Mesendoderm (in vitro differentiated cells): ENCODE data around the gene ARHGAP45.

Experiments
- DNase-seq: peaks from one replicate; pipeline ENCODE4 v3.0.0; 2013
- H2AK5ac ChIP-seq: 2 replicates; pipeline ENCODE4 v1.6.1; 2013; ENCODE audit warnings: low read length, inconsistent platforms
- H2BK120ac ChIP-seq: 2 replicates; pipeline ENCODE4 v1.6.1; 2013; ENCODE audit warnings: low read depth, mild to moderate bottlenecking, low read length, moderate library complexity, mixed read lengths
- H2BK15ac ChIP-seq: replicated peaks from 2 replicates; pipeline ENCODE4 v1.6.1; 2013; ENCODE audit warnings: low read depth, mild to moderate bottlenecking, moderate library complexity
- H2BK5ac ChIP-seq: 2 replicates; pipeline ENCODE4 v1.6.1; 2013; ENCODE audit warnings: low read length, inconsistent platforms
- H3K18ac ChIP-seq: 2 replicates; pipeline ENCODE4 v1.6.1; 2013; ENCODE audit warnings: mild to moderate bottlenecking, low read length, mixed read lengths
- H3K23ac ChIP-seq: one replicate; pipeline ENCODE4 v1.6.1; 2013; ENCODE audit warnings: low read length
- H3K27ac ChIP-seq: 2 replicates; pipeline ENCODE4 v1.5.1; 2013; ENCODE audit warnings: low read depth, mild to moderate bottlenecking, inconsistent platforms, low read length, moderate library complexity
- H3K27me3 ChIP-seq: 2 replicates; pipeline ENCODE4 v1.6.1; 2013; ENCODE audit warnings: low read length, control low read depth, mild to moderate bottlenecking, inconsistent platforms; ENCODE audit not compliant: insufficient read depth, poor library complexity
- H3K36me3 ChIP-seq: 2 replicates; pipeline ENCODE4 v1.6.1; 2013; ENCODE audit warnings: low read length, inconsistent platforms; ENCODE audit not compliant: control insufficient read depth, insufficient read depth
- H3K4ac ChIP-seq: one replicate; pipeline ENCODE4 v1.6.1; 2013; ENCODE audit warnings: low read depth, mild to moderate bottlenecking, low read length, moderate library complexity
- H3K4me1 ChIP-seq: 2 replicates; pipeline ENCODE4 v1.6.1; 2013; ENCODE audit warnings: low read depth, low read length, inconsistent platforms; ENCODE audit not compliant: control insufficient read depth
- H3K4me2 ChIP-seq: 2 replicates; pipeline ENCODE4 v1.6.1; 2013; ENCODE audit warnings: low read length
- H3K4me3 ChIP-seq: 2 replicates; pipeline ENCODE4 v1.5.1; 2013; ENCODE audit warnings: mild to moderate bottlenecking, low read length
- H3K56ac ChIP-seq: one replicate; pipeline ENCODE4 v1.6.1; 2013; ENCODE audit warnings: low read length
- H3K79me1 ChIP-seq: 2 replicates; pipeline ENCODE4 v1.6.1; 2013; ENCODE audit warnings: low read length, inconsistent platforms
- H3K79me2 ChIP-seq: 2 replicates; pipeline ENCODE4 v1.6.1; 2013; ENCODE audit warnings: mild to moderate bottlenecking, low read length; ENCODE audit not compliant: control insufficient read depth, insufficient read depth
- H3K9ac ChIP-seq: 2 replicates; pipeline ENCODE4 v1.6.1; 2013; ENCODE audit warnings: low read length, inconsistent platforms
- H4K5ac ChIP-seq: one replicate; pipeline ENCODE4 v1.6.1; 2013; ENCODE audit warnings: low read length
- H4K8ac ChIP-seq: one replicate; pipeline ENCODE4 v1.6.1; 2013; ENCODE audit warnings: low read depth, mild to moderate bottlenecking, control low read depth, low read length, moderate library complexity
- WGBS: extraction: QIAGEN DNeasy Blood & Tissue Kit; methylation state at CpG from one replicate; pipeline ENCODE4 v1.1.7; 2013; ENCODE audit warnings: low lambda C conversion rate, missing lambda C conversion rate; ENCODE audit not compliant: insufficient coverage; ENCODE audit errors: extremely low coverage; 5-methylcytosine and 5-hydroxymethylcytosine counted together

Gene ARHGAP45

DNA sequence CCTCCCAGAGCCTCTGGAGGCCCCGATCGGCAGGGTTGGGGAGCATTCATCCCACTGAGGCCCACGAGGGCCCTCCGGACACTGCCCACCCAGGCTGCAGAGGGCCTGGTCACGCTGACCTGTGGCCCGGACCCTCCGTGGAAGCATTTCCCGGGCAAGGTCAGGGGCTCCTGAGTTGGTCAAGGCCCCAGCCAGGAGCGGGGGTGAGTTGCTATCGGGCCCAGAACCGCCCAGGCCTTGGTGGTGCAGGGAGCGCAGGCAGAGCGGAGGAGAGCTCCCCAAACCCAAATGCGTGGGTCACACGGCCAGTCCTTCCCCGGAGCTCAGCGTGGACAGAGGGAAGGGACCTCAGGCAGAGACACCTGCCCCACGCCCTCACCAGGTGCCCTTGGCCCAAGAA is 62.6 kb downstream of the ARHGAP45 start:
- H4K5ac ChIP-seq = no peak overlapping the region
- H3K79me1 ChIP-seq = peaks cover 7% of the 10 kb centered on the region
- no peak overlapping the region for H3K4me2 ChIP-seq
- H3K9ac ChIP-seq = no peak overlapping the region
- no peaks in the 10 kb centered on the region for H3K79me2 ChIP-seq
- no peak overlapping the region for H3K27ac ChIP-seq
- WGBS = no CpG with 5 or more reads among the region's 18 CpGs
- no peak overlapping the region for H2BK120ac ChIP-seq
- H3K18ac ChIP-seq = no peak overlapping the region
- no peak overlapping the region for H2BK5ac ChIP-seq
- no peak for DNase-seq
- no peak overlapping the region for H3K23ac ChIP-seq
- no peak overlapping the region for H3K4ac ChIP-seq
- no peak overlapping the region for H3K56ac ChIP-seq
- no peaks in the 10 kb centered on the region for H3K36me3 ChIP-seq
- H3K27me3 ChIP-seq = no peaks in the 10 kb centered on the region
- peaks cover 2% of the 10 kb centered on the region for H3K4me1 ChIP-seq
- no peak overlapping the region for H4K8ac ChIP-seq
- H3K4me3 ChIP-seq = no peak overlapping the region
- no peak overlapping the region for H2AK5ac ChIP-seq
- H2BK15ac ChIP-seq = no peak overlapping the region

DNA sequence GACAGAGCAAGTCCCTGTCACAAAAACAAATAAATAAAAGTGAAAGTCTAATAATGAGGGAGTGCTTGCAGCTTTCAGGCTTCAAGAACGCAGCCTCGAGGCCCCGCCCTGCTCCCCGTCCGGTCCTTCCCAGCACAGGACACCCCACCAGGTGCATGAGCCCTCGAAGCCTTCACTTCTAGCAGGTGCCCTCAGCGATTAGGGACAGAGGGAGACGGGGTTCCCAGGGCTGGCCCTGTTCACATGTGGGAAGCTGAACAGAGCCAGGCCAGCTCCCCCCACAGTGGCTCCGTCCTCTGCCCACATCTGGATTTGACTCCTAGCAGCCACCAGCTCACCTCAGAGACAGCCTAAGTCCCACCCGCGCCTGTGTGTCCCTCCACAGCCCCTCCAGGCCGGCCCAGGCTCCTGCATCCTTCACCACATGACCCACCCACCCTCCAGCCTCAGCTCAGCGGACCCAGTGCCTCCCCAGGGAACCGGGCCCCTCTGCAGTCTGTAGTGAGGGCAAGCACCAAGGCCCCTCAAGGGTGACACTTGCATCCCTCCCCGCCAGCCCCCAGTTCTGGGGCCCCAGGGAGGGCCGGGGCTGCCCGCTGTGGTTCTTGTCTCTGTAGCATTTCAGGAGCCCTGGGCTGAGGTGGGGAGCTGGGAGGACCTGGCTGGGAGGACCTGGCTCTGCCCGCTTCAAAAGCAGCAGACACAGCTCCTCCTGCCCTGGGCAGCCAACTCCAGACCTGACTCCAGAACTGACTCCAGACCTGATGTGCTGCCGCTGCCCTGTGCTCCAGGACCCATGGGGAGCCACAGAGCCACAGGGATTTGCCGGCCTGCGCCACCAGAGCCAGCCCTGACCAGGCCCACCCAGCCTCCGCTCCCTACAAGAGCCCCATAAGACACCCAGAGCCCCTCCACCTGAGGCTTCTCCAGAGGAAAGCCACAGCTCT is 64.1 kb downstream of the ARHGAP45 start:
- Histone ChIP-seq H3K9ac (peak overlapping the region; percentile 78), H3K4me2 (peak overlapping the region; percentile 10), H3K56ac (peak overlapping the region; percentile 85)

DNA sequence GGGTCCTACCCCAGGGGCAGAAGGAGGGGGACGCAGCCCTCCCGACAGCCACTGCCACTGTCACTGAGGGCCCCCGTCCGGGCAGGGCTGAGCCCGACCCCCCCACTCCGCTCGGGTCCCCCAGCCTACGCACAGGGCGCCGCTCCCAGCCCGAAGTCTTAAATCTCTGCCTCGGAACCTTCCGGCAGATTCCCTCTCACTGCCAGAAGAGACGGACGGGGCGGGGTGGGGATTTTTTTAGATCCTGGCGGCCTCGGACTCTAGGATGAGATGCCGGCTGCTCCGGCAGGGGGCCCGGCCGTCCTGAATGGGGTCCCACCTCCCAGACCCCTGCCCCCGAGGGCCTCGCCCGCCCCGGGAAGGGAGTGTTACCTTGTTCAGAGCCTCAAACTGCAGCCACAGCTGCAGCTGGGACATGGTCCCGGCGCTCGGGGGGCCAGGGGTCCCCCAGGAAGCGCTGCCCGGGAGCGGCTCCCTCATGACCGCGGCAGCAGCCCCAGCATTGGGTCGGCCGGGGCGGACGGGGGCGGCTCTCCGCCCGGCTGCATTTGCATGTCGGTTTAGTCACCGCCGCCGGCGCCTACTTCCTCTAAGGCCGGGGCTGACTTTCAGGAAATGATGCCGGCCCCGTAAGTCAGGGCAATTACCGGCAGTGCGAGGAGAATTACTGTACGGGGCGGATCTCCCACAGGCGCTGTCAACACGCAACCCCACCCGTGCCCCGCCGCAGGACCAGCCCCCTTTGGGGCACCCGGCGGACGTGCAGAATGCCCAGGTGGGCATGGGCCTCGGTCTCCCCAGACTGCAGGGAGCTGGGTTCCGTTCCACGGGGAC is 65.0 kb downstream of the ARHGAP45 start:
- H3K4me3 ChIP-seq = no peak overlapping the region
- peak overlapping the region; percentile 79 for H3K4me2 ChIP-seq
- no peak overlapping the region for H4K5ac ChIP-seq
- peak overlapping the region; percentile 78 for H3K9ac ChIP-seq
- H2BK5ac ChIP-seq = peak overlapping the region; percentile 59
- H3K79me1 ChIP-seq = peaks cover 7% of the 10 kb centered on the region
- peak overlapping the region; percentile 85 for H3K56ac ChIP-seq
- peak overlapping the region; percentile 39 for H4K8ac ChIP-seq
- H2AK5ac ChIP-seq = no peak overlapping the region
- H3K36me3 ChIP-seq = no peaks in the 10 kb centered on the region
- WGBS = no CpG with 5 or more reads among the region's 64 CpGs
- H3K4ac ChIP-seq = peak overlapping the region; percentile 28
- no peak overlapping the region for H3K23ac ChIP-seq
- H2BK15ac ChIP-seq = no peak overlapping the region
- peak; percentile 86 for DNase-seq
- no peaks in the 10 kb centered on the region for H3K27me3 ChIP-seq
- H3K27ac ChIP-seq = peak overlapping the region; percentile 85
- peaks cover 2% of the 10 kb centered on the region for H3K4me1 ChIP-seq
- H3K18ac ChIP-seq = peak overlapping the region; percentile 81
- H2BK120ac ChIP-seq = no peak overlapping the region
- no peaks in the 10 kb centered on the region for H3K79me2 ChIP-seq

More for the DNA sequence above, 64.1 kb downstream of the ARHGAP45 start:
- no peak for DNase-seq
- H2BK15ac ChIP-seq = no peak overlapping the region
- no CpG with 5 or more reads among the region's 22 CpGs for WGBS
- H4K8ac ChIP-seq = no peak overlapping the region
- no peak overlapping the region for H2AK5ac ChIP-seq
- no peaks in the 10 kb centered on the region for H3K36me3 ChIP-seq
- H3K27ac ChIP-seq = peak overlapping the region; percentile 85
- no peaks in the 10 kb centered on the region for H3K27me3 ChIP-seq
- peak overlapping the region; percentile 59 for H2BK5ac ChIP-seq
- H3K23ac ChIP-seq = peak overlapping the region; percentile 45
- no peak overlapping the region for H4K5ac ChIP-seq
- H3K79me1 ChIP-seq = peaks cover 7% of the 10 kb centered on the region
- H3K79me2 ChIP-seq = no peaks in the 10 kb centered on the region
- H2BK120ac ChIP-seq = no peak overlapping the region
- peaks cover 2% of the 10 kb centered on the region for H3K4me1 ChIP-seq
- H3K4me3 ChIP-seq = no peak overlapping the region
- peak overlapping the region; percentile 28 for H3K4ac ChIP-seq
- peak overlapping the region; percentile 81 for H3K18ac ChIP-seq

DNA sequence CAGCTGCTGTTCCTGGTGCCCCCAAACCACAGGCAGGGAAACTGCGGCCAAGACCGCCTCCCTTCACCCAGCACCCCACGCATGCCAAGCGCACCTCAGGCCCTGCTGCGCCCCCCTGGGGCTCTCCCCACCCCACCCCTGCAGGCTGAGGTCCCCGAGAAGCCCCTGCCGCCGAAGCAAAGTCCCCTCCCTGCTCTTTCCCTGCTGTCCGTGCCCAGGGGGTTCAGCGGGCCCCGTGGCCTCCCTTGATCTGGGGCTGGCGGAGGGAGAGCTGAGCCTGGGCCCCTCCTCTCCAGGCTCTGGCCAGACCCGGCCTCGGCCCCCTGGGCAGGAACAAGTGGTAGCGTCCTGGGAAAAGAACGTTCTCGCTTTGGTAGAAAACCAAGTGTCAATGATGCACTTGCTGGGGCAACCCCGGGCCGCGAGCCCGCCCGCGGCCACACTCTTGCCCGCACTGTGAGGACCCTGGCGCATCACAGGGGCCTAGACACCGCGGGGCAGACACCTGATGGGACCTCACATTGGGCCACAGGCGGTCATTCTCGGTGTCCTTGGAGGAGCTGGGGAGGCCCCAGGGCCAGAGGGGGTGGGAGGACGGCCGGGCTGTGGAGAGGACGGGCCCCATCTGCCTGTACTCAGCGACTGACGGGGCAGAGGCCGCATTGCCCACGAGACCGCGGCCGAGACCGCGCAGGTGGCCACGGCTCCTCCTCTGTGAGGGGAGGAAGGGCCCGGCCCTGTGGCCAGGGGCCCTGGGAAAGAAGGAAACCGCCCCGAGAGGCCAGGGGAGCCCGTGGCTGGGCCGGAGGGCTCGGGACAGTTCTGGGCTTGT is 65.8 kb downstream of the ARHGAP45 start:
- peak overlapping the region; percentile 85 for H3K27ac ChIP-seq
- H3K56ac ChIP-seq = peak overlapping the region; percentile 85
- H3K4me1 ChIP-seq = peaks cover 2% of the 10 kb centered on the region
- H4K5ac ChIP-seq = no peak overlapping the region
- peak overlapping the region; percentile 79 for H3K4me2 ChIP-seq
- no peak overlapping the region for H2BK15ac ChIP-seq
- H2BK120ac ChIP-seq = no peak overlapping the region
- H3K18ac ChIP-seq = peak overlapping the region; percentile 81
- no peak overlapping the region for H4K8ac ChIP-seq
- no peak overlapping the region for H2BK5ac ChIP-seq
- H3K23ac ChIP-seq = no peak overlapping the region
- no peak overlapping the region for H3K4ac ChIP-seq
- no peaks in the 10 kb centered on the region for H3K79me2 ChIP-seq
- WGBS = no CpG with 5 or more reads among the region's 48 CpGs
- no peaks in the 10 kb centered on the region for H3K36me3 ChIP-seq
- DNase-seq = no peak
- no peaks in the 10 kb centered on the region for H3K27me3 ChIP-seq
- H3K79me1 ChIP-seq = peaks cover 7% of the 10 kb centered on the region
- peak overlapping the region; percentile 78 for H3K9ac ChIP-seq
- H2AK5ac ChIP-seq = no peak overlapping the region
- H3K4me3 ChIP-seq = no peak overlapping the region

DNA sequence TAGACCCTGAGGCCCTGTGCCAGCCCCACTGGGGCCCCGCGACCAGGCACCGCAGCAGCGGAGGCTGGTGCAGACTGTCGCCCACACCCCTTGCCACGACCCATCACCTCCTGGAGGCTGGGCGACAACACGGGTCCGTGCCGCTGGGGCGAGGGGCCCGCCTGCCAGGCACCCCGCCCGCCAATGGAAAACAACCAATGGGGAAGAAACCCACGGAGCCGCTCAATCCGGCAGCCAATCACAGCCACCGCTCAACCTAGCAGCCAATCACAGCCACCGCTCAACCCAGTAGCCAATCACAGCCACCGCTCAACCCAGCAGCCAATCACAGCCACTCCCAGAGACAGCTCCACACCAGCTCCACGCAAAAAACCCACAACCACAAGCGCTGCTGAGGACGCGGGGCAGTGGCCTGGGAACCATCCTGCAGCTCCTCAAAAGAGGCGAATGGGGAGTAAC is 66.5 kb downstream of the ARHGAP45 start:
- no CpG with 5 or more reads among the region's 25 CpGs for WGBS

More for the DNA sequence above, 66.5 kb downstream of the ARHGAP45 start:
- Histone ChIP-seq H2BK15ac (no peak overlapping the region), H3K56ac (no peak overlapping the region), H3K27me3 (no peaks in the 10 kb centered on the region), H2BK5ac (no peak overlapping the region), H3K18ac (no peak overlapping the region), H3K79me2 (no peaks in the 10 kb centered on the region), H4K8ac (no peak overlapping the region), H3K9ac (no peak overlapping the region), H2BK120ac (no peak overlapping the region), H3K27ac (no peak overlapping the region), H3K79me1 (peaks cover 7% of the 10 kb centered on the region), H3K4me3 (no peak overlapping the region), H3K36me3 (no peaks in the 10 kb centered on the region), H2AK5ac (no peak overlapping the region), H3K4me2 (no peak overlapping the region), H4K5ac (no peak overlapping the region), H3K4me1 (peaks cover 2% of the 10 kb centered on the region), H3K23ac (no peak overlapping the region), H3K4ac (no peak overlapping the region)
- DNase-seq = peak; percentile 71
